K562 (cell line): ENCODE data around the gene SPATA2. TPM values are rescaled to one million over a fixed set of nuclear protein-coding genes. Genes with fewer than 3 reads are reported as not detected.

Experiments used
- CCAR2 ChIP-seq: fragments of 200-400 bp; formaldehyde crosslinking; IDR thresholded peaks from 2 replicates; pipeline ENCODE4 v1.6.1; 2017; ENCODE audit warnings: mild to moderate bottlenecking, low read depth, low read length
- CGGBP1 ChIP-seq: fragments of 250-450 bp; sonication (Bioruptor Pico); IDR thresholded peaks from 2 replicates; pipeline ENCODE4 v1.9.0; 2021; ENCODE audit warnings: mild to moderate bottlenecking
- CHD2 ChIP-seq: IDR thresholded peaks from 2 replicates; pipeline ENCODE4 v1.6.1; 2011; ENCODE audit warnings: low read depth, low read length
- EGR1 ChIP-seq: fragments of 450-650 bp; conservative IDR thresholded peaks from 2 replicates; pipeline ENCODE4 v1.6.1; 2017; ENCODE audit warnings: mild to moderate bottlenecking
- ELF1 ChIP-seq: fragments of 200-800 bp; sonication (Bioruptor generic); IDR thresholded peaks from 2 replicates; pipeline ENCODE4 v1.6.1; 2016; ENCODE audit warnings: missing genetic modification characterization, missing compliant biosample characterization
- GABPB1 ChIP-seq: sonication (generic); formaldehyde crosslinking; IDR thresholded peaks from 2 replicates; pipeline ENCODE4 v1.8.0; 2022; ENCODE audit warnings: mild to moderate bottlenecking, missing genetic modification reagents
- MYC ChIP-seq, 2 experiments: fragments of 250-450 bp in 1 of 2; sonication (Bioruptor Pico) in 1 of 2; IDR thresholded peaks; 2 replicates each; pipeline versions ENCODE4 v1.5.1 to v1.6.1; 2012 to 2021; ENCODE audit warnings: low read depth in 2 of 2, borderline replicate concordance in 1 of 2, improper control_type of control experiment in 1 of 2, low read length in 1 of 2, mild to moderate bottlenecking in 1 of 2, moderate library complexity in 1 of 2
- POLR2G ChIP-seq: fragments of 200-400 bp; formaldehyde crosslinking; IDR thresholded peaks from 2 replicates; pipeline ENCODE4 v1.6.1; 2017; ENCODE audit warnings: low read depth, mild to moderate bottlenecking, antibody characterized with exemption, low read length, moderate library complexity
- POU5F1 ChIP-seq: fragments of 150-350 bp; IDR thresholded peaks from 2 replicates; pipeline ENCODE4 v1.6.1; 2014; ENCODE audit warnings: borderline replicate concordance, low read length, low read depth, mild to moderate bottlenecking; ENCODE audit not compliant: partially characterized antibody
- SPI1 ChIP-seq: IDR thresholded peaks from 2 replicates; pipeline ENCODE4 v1.6.1; 2011; ENCODE audit warnings: low read depth, low read length, control low read depth, borderline replicate concordance
- THAP12 ChIP-seq: fragments of 250-450 bp; sonication (Bioruptor Pico); IDR thresholded peaks from 2 replicates; pipeline ENCODE4 v1.9.0; 2021; ENCODE audit warnings: mild to moderate bottlenecking, inconsistent platforms
- ZBTB1 ChIP-seq: sonication (generic); formaldehyde crosslinking; IDR thresholded peaks from 2 replicates; pipeline ENCODE4 v1.8.1; 2023; ENCODE audit warnings: missing genetic modification reagents, low read depth, mild to moderate bottlenecking, borderline replicate concordance
- ZBTB40 ChIP-seq, 2 experiments: fragments of 450-650 bp in 1 of 2; sonication (generic) in 1 of 2; formaldehyde crosslinking in 1 of 2; IDR thresholded peaks; 2 replicates each; pipeline versions ENCODE4 v1.7.1 to v1.9.0; 2016 to 2022; ENCODE audit warnings: inconsistent platforms in 1 of 2, mild to moderate bottlenecking in 1 of 2, missing genetic modification reagents in 1 of 2
- ZFX ChIP-seq: sonication (generic); formaldehyde crosslinking; IDR thresholded peaks from 2 replicates; pipeline ENCODE4 v1.8.0; 2022; ENCODE audit warnings: mild to moderate bottlenecking, missing genetic modification reagents, moderate library complexity
- polyA plus RNA-seq, 8 experiments: library from polyadenylated mRNA; depleted of rRNA in 4 of 8; stranded (reverse) in 5 of 8; unstranded in 3 of 8; fragments of >200 nt; fragmentation: Nextera tagmentation in 2 of 8; fragmentation: Illumina TruSeq in 1 of 8; extraction: Ambion mirVana in 2 of 8; extraction: Trizol in 1 of 8; gene quantifications; 2 replicates each; pipeline versions ENCODE4 v1.2.1 to v1.2.3, GENCODE V29; 2011 to 2014; ENCODE audit warnings: inconsistent platforms in 1 of 8, missing spikeins in 1 of 8
- total RNA-seq, 7 experiments: library from RNA; depleted of rRNA in 6 of 7; stranded (reverse); fragments of >200 nt in 6 of 7; fragmentation: Illumina TruSeq in 2 of 7; extraction: Trizol in 2 of 7; gene quantifications; 2 replicates each; pipeline versions ENCODE4 v1.2.1 to v1.2.3, GENCODE V29; 2011 to 2021; ENCODE audit warnings: low replicate concordance in 1 of 7

Gene SPATA2
- total and polyA plus RNA-seq, 9 of the 15 experiments (the other 6 are each of a cell fraction or from before 2014, with no cell fraction given) = 0.46 to 8.2 (median 2.7) TPM

GRCh38 chr20:49915380-49916145, at the start of gene SPATA2 (continued):
- TF ChIP-seq ZBTB40 (IDR thresholded peaks at IDR 0.05) (peak; percentile 100), ZBTB40 (CRISPR knock-in tag; IDR thresholded peaks at IDR 0.05) (no peak), MYC (IDR thresholded peaks at IDR 0.05; ENCODE audit: low read depth, low read length) (no peak), MYC (CRISPR knock-in tag; IDR thresholded peaks at IDR 0.05; ENCODE audit: borderline replicate concordance, low read depth) (peak; percentile 49; the same call in 1 of the 2 replicates), SPI1 (no peak), ZFX (CRISPR knock-in tag) (peak; percentile 82), ELF1 (peak; percentile 87), CGGBP1 (CRISPR knock-in tag) (no peak), GABPB1 (peak; percentile 99), CHD2 (peak; percentile 79), ZBTB1 (peak; percentile 61; the same call in 1 of the 2 replicates), THAP12 (0 out of 2 replicates have a peak, but pooled peaks have one; percentile 1), CCAR2 (no peak), POLR2G (peak; percentile 96), POU5F1 (peak; percentile 8), EGR1 (peak; percentile 67)
